Body of pancreas (tissue), 4 donors: ENCODE measurements around the gene ZFP36L1. TPM values are rescaled to one million over a fixed set of nuclear protein-coding genes. Genes with fewer than 3 reads are reported as not detected.

ENCODE experiments used
- ATAC-seq: fragments of 150-250 bp; one replicate; pipeline ENCODE4 v1.9.1; 2016
- DNase-seq, 4 donors: peaks; one replicate each; pipeline ENCODE4 v3.0.0-alpha.2; 2019
- H3K27ac ChIP-seq, 4 donors: fragments of 200-600 bp; sonication (generic); 1 replicate in 3 of 4; 2 replicates in 1 of 4; pipeline versions ENCODE4 v1.5.1 to v1.6.1; 2016 to 2019; ENCODE audit warnings: mild to moderate bottlenecking in 1 of 4, mixed read lengths in 1 of 4, moderate library complexity in 1 of 4
- H3K27me3 ChIP-seq, 2 donors: fragments of 200-600 bp; sonication (generic); one replicate each; pipeline ENCODE4 v1.6.0; 2016; ENCODE audit warnings: mild to moderate bottlenecking in 1 of 2
- H3K36me3 ChIP-seq, 2 donors: fragments of 200-600 bp; sonication (generic); replicated peaks in 1 of 2; 2 replicates each; pipeline ENCODE4 v1.5.1; 2016; ENCODE audit warnings: low read depth in 2 of 2; ENCODE audit not compliant: insufficient read depth in 1 of 2
- H3K4me1 ChIP-seq: fragments of 200-600 bp; sonication (generic); one replicate; pipeline ENCODE4 v1.6.0; 2016
- H3K4me3 ChIP-seq, 2 donors: fragments of 200-600 bp; sonication (generic); 1 replicate in 1 of 2; 2 replicates in 1 of 2; pipeline ENCODE4 v1.5.1; 2016 to 2019
- H3K9me3 ChIP-seq, 3 donors: fragments of 200-600 bp; sonication (generic); 1 replicate in 2 of 3; 2 replicates in 1 of 3; pipeline ENCODE4 v1.5.1; 2016
- POLR2A ChIP-seq, 3 donors: fragments of 450-650 bp; IDR thresholded peaks; one replicate each; pipeline ENCODE4 v1.6.1; 2016; ENCODE audit warnings: antibody characterized with exemption in 3 of 3, mild to moderate bottlenecking in 2 of 3
- whole genome bisulfite sequencing, 2 donors: methylation state at CpG; one replicate each; pipeline ENCODE4 v1.1.5; 2017; 5-methylcytosine and 5-hydroxymethylcytosine counted together
- intact Hi-C: fragments of 100-400 bp; cut with DNase I; formaldehyde crosslinking; loops from one replicate; pipeline ENCODE4 v1.15.1; 2023
- total RNA-seq, 2 donors: library from RNA; depleted of rRNA; stranded (reverse); fragments of >200 nt; gene quantifications; one replicate each; pipeline ENCODE4 v1.1.0, GENCODE V29; 2016
- TF ChIP-seq, protein P1 (sequence below), 7 experiments: fragments of 450-650 bp in 4 of 7; fragments of 200-600 bp in 3 of 7; sonication (generic) in 3 of 7; IDR thresholded peaks; one replicate each; pipeline ENCODE4 v1.5.1; 2016 to 2019; ENCODE audit warnings: antibody characterized with exemption in 7 of 7

Gene ZFP36L1
- total RNA-seq, 2 donors from 2014 or later: 155 to 365 TPM

DNA sequence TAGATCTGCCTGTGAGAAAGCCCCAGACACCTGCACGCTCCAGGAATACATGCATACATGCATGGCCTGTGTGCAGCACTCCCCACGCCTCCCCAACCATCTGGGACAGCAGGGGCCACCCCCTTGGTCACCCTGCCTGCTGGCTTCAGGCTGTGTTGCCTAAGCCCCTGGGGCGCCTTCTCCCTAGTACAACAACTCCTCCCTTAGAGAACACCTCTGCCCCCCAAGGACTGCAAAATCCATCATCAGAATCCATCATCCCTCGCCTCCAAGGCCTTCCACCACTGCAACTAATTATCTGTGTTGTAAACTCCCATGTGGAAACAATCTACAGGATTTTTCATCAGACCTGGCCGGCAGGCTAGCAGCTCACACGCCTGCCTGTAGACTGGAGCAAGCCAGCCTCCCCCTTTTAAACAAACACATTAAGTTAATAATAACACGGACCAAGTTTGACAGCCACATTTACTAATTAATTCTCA, 36.8 kb downstream of the ZFP36L1 start:
- Histone ChIP-seq H3K4me1 (peaks cover 50% of the 10 kb centered on the region), H3K36me3 (no peaks in the 10 kb centered on the region), H3K27me3 (no peaks in the 10 kb centered on the region), H3K27ac (peak overlapping the region in 1 of 4 donors; percentile 12), H3K9me3 (no peaks in the 10 kb centered on the region), H3K4me3 (no peak overlapping the region)
- intact Hi-C loops: no loop called here
- 39 to 41% methylated on average over 7 of the region's 7 CpGs for WGBS, 2 donors
- no peak for TF ChIP-seq POLR2A (IDR thresholded peaks at IDR 0.05)
- TF ChIP-seq, protein P1, sequence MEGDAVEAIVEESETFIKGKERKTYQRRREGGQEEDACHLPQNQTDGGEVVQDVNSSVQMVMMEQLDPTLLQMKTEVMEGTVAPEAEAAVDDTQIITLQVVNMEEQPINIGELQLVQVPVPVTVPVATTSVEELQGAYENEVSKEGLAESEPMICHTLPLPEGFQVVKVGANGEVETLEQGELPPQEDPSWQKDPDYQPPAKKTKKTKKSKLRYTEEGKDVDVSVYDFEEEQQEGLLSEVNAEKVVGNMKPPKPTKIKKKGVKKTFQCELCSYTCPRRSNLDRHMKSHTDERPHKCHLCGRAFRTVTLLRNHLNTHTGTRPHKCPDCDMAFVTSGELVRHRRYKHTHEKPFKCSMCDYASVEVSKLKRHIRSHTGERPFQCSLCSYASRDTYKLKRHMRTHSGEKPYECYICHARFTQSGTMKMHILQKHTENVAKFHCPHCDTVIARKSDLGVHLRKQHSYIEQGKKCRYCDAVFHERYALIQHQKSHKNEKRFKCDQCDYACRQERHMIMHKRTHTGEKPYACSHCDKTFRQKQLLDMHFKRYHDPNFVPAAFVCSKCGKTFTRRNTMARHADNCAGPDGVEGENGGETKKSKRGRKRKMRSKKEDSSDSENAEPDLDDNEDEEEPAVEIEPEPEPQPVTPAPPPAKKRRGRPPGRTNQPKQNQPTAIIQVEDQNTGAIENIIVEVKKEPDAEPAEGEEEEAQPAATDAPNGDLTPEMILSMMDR (IDR thresholded peaks at IDR 0.05): no peak
- peak in 2 of 4 donors; percentile 35 to 42 for DNase-seq
- ATAC-seq: peak; percentile 56

DNA sequence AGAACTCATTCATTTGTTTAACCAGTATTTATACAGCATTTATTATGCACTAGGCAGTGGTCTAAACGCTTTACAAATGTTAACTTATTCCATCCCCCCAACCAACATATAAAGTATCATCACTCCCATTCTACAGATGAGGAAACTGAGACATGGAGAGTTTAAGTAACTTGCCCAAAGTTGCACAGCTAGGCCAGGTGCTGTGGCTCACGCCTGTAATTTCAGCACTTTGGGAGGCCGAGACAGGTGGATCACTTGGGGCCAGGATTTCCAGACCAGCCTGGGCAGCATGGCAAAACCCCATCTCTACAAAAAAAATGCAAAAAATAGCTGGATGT, 37.9 kb downstream of the ZFP36L1 start:
- Histone ChIP-seq H3K36me3 (no peaks in the 10 kb centered on the region), H3K27ac (no peak overlapping the region), H3K4me3 (no peak overlapping the region), H3K4me1 (peaks cover 40% of the 10 kb centered on the region), H3K9me3 (no peaks in the 10 kb centered on the region), H3K27me3 (no peaks in the 10 kb centered on the region)
- TF ChIP-seq POLR2A (IDR thresholded peaks at IDR 0.05): no peak
- TF ChIP-seq, protein P1 (IDR thresholded peaks at IDR 0.05): no peak
- WGBS, 2 donors: 91 to 100% methylated on average over 3 of the region's 3 CpGs
- no peak for DNase-seq
- intact Hi-C loops: no loop called here
- no peak for ATAC-seq

DNA sequence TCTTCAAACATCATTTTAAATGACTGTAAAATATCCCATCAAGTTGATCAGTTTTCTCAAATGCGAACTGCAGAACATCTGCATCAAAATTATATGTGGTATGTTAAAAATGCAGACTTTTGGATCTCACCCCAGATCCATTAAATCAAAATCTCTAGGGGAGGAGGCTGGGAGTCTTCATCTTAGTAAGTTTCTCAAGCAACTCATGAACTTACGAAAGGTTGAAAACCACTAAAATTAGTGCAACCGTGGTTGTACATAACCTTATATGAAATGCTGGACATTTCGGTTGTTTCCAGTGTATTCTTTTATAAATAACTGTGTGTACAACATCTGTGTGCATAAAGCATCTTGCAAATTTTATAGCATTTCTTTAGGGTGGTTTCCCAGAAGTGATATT, 39.2 kb downstream of the ZFP36L1 start:
- no peak for TF ChIP-seq POLR2A (IDR thresholded peaks at IDR 0.05)
- TF ChIP-seq, protein P1 (IDR thresholded peaks at IDR 0.05): no peak
- Histone ChIP-seq H3K4me1 (peaks cover 28% of the 10 kb centered on the region), H3K27ac (no peak overlapping the region), H3K36me3 (no peaks in the 10 kb centered on the region), H3K9me3 (no peaks in the 10 kb centered on the region), H3K27me3 (no peaks in the 10 kb centered on the region), H3K4me3 (no peak overlapping the region)
- ATAC-seq (no peak), DNase-seq (no peak)
- 70 to 79% methylated on average over 4 of the region's 4 CpGs for WGBS, 2 donors
- intact Hi-C loops: no loop called here

DNA sequence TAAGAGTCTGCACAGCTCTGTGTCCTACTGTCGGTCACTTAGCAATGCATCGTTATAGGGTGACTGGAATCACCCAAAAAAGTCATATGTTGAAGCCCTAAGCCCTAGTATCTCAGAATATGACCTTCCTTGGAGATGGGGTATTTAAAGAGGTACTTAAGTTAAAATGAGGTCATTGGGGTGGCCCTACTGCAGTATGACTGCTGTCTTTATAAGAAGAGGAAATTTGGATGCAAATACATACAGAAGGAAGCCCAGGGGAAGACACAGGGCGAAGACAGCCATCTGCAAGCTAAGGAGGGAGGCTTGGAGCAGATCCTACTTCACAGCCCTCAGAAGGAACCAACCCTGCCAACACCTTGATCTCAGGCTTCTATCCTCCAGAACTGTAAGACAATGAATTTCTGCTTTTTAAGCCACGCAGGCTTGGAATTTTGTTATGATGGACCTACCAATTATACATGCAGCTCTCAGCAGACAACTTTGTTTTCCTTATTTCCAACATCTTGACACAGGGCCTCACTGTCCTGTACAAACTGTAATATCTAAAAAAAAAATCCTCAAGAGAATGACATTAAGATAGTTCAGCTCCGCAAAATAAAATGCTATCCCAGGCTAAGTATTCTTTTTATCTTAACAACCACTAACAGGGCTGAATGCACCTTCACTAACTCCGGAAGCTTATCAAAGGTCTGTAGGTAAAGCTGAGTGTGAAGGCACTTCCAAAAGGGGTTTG, 40.4 kb downstream of the ZFP36L1 start:
- peaks cover 16% of the 10 kb centered on the region for H3K4me1 ChIP-seq
- H3K9me3 ChIP-seq: no peaks in the 10 kb centered on the region
- H3K4me3 ChIP-seq: no peak overlapping the region
- no peak overlapping the region for H3K27ac ChIP-seq
- no peaks in the 10 kb centered on the region for H3K27me3 ChIP-seq
- TF ChIP-seq, protein P1 (IDR thresholded peaks at IDR 0.05): no peak
- TF ChIP-seq POLR2A (IDR thresholded peaks at IDR 0.05): no peak
- intact Hi-C loops: no loop called here
- no peaks in the 10 kb centered on the region for H3K36me3 ChIP-seq
- no peak for DNase-seq
- no peak for ATAC-seq
- 86 to 89% methylated on average over 6 of the region's 6 CpGs for WGBS, 2 donors
